Endometrial microvascular endothelial cells (primary cell): ENCODE data around the gene CPT1C. TPM values are rescaled to one million over a fixed set of nuclear protein-coding genes. Genes with fewer than 3 reads are reported as not detected.

ENCODE experiments used
- in situ Hi-C: cut with HindIII; loops from 2 replicates; pipeline ENCODE4 v1.10.0; 2017; ENCODE audit warnings: low sequenced_read_pairs, low pct_unique_long_range_greater_than_20kb; ENCODE audit errors: inconsistent ontology term
- total RNA-seq: library from RNA; depleted of rRNA; stranded (reverse); fragments of >200 nt; gene quantifications from one replicate; pipeline ENCODE4 v1.2.3, GENCODE V29; 2015; ENCODE audit errors: inconsistent ontology term

CPT1C gene
- total RNA-seq, 1 donor from 2014 or later: 9.6 TPM

- in situ Hi-C loops: no loop called here
Measured at GRCh38 chr19:49739098-49739497, 48.2 kb downstream of the CPT1C start.

GRCh38 chr19:49739933-49740332, 49.0 kb downstream of the CPT1C start:
- in situ Hi-C loops: no loop called here

GRCh38 chr19:49741210-49741844, 50.4 kb downstream of the CPT1C start:
- in situ Hi-C loops: no loop called here

GRCh38 chr19:49744946-49745381, 54.0 kb downstream of the CPT1C start:
- in situ Hi-C loops: no loop called here

GRCh38 chr19:49746206-49746958, 55.5 kb downstream of the CPT1C start:
- in situ Hi-C loops: no loop called here

- in situ Hi-C loops: no loop called here
Measured at GRCh38 chr19:49749055-49749716, 58.3 kb downstream of the CPT1C start.

GRCh38 chr19:49749771-49750170, 58.9 kb downstream of the CPT1C start:
- in situ Hi-C loops: no loop called here

- in situ Hi-C loops: no loop called here
Measured at GRCh38 chr19:49752701-49753100, 61.8 kb downstream of the CPT1C start.

GRCh38 chr19:49755956-49756355, 65.0 kb downstream of the CPT1C start:
- in situ Hi-C loops: no loop called here

GRCh38 chr19:49758292-49758691, 67.4 kb downstream of the CPT1C start:
- in situ Hi-C loops: no loop called here

GRCh38 chr19:49761249-49761624, 70.3 kb downstream of the CPT1C start:
- in situ Hi-C loops: no loop called here

- in situ Hi-C loops: no loop called here
Measured at GRCh38 chr19:49761625-49762311, 70.9 kb downstream of the CPT1C start.

- in situ Hi-C loops: no loop called here
Measured at GRCh38 chr19:49763230-49763629, 72.3 kb downstream of the CPT1C start, which contains the start of gene TSKS. Gene TSKS, minus strand, starts transcription at chr19:49763306. Its CDS starts 59 bp downstream, at chr19:49763247.

Other genes starting within 250 kb of the CPT1C start
- not detected for gene SLC17A7, start 249.6 kb upstream of the CPT1C start, total RNA-seq
- 97.7 TPM for gene PIH1D1, start 239.3 kb upstream of the CPT1C start, total RNA-seq
- gene ALDH16A1, start 237.9 kb upstream of the CPT1C start, total RNA-seq: 67.4 TPM
- gene FLT3LG, start 216.9 kb upstream of the CPT1C start, total RNA-seq: 2.6 TPM
- gene RPL13A, start 203.5 kb upstream of the CPT1C start, total RNA-seq: 2,035 TPM
- gene RPS11, start 194.7 kb upstream of the CPT1C start, total RNA-seq: 3,348 TPM
- 93.4 TPM for gene FCGRT, start 178.5 kb upstream of the CPT1C start, total RNA-seq
- gene RCN3, start 163.1 kb upstream of the CPT1C start, total RNA-seq: 38.2 TPM
- gene NOSIP, start 110.6 kb upstream of the CPT1C start, total RNA-seq: 107 TPM
- gene PRRG2, start 109.8 kb upstream of the CPT1C start, total RNA-seq: not detected
- gene PRR12, start 99.9 kb upstream of the CPT1C start, total RNA-seq: 7.5 TPM
- 45.0 TPM for gene RRAS, start 51.0 kb upstream of the CPT1C start, total RNA-seq
- gene SCAF1, start 48.9 kb upstream of the CPT1C start, total RNA-seq: 73.5 TPM
- gene IRF3, start 25.3 kb upstream of the CPT1C start, total RNA-seq: 81.9 TPM
- gene BCL2L12, start 25.2 kb upstream of the CPT1C start, total RNA-seq: 51.6 TPM
- 456 TPM for gene PRMT1, start 13.8 kb upstream of the CPT1C start, total RNA-seq
- not detected for gene ADM5, start 1.5 kb upstream of the CPT1C start, total RNA-seq
- gene TSKS, start 72.2 kb downstream of the CPT1C start, total RNA-seq: not detected
- gene AP2A1, start 75.9 kb downstream of the CPT1C start, total RNA-seq: 125 TPM
- gene FUZ, start 122.2 kb downstream of the CPT1C start, total RNA-seq: 10.6 TPM
- gene MED25, start 127.2 kb downstream of the CPT1C start, total RNA-seq: 31.7 TPM
- 59.8 TPM for gene PTOV1, start 160.0 kb downstream of the CPT1C start, total RNA-seq
- 50.6 TPM for gene PNKP, start 176.5 kb downstream of the CPT1C start, total RNA-seq
- gene AKT1S1, start 186.2 kb downstream of the CPT1C start, total RNA-seq: 23.1 TPM
- 12.6 TPM for gene TBC1D17, start 186.6 kb downstream of the CPT1C start, total RNA-seq
- gene IL4I1, start 205.8 kb downstream of the CPT1C start, total RNA-seq: 1.2 TPM
- gene ATF5, start 238.1 kb downstream of the CPT1C start, total RNA-seq: 26.7 TPM
- 87.8 TPM for gene NUP62, start 238.4 kb downstream of the CPT1C start, total RNA-seq